Testis (tissue), 2 donors: ENCODE measurements around the gene GJB5.

Experiments used
- POLR2A ChIP-seq: fragments of 450-650 bp; IDR thresholded peaks from one replicate; pipeline ENCODE4 v1.6.1; 2017; ENCODE audit warnings: antibody characterized with exemption, mild to moderate bottlenecking, moderate library complexity
- TF ChIP-seq, protein P1 (sequence below), 3 experiments: fragments of 450-650 bp in 2 of 3; fragments of 200-600 bp in 1 of 3; sonication (generic) in 1 of 3; IDR thresholded peaks; one replicate each; pipeline ENCODE4 v1.5.1; 2016 to 2019; ENCODE audit warnings: antibody characterized with exemption in 3 of 3, mild to moderate bottlenecking in 2 of 3, moderate library complexity in 1 of 3

DNA sequence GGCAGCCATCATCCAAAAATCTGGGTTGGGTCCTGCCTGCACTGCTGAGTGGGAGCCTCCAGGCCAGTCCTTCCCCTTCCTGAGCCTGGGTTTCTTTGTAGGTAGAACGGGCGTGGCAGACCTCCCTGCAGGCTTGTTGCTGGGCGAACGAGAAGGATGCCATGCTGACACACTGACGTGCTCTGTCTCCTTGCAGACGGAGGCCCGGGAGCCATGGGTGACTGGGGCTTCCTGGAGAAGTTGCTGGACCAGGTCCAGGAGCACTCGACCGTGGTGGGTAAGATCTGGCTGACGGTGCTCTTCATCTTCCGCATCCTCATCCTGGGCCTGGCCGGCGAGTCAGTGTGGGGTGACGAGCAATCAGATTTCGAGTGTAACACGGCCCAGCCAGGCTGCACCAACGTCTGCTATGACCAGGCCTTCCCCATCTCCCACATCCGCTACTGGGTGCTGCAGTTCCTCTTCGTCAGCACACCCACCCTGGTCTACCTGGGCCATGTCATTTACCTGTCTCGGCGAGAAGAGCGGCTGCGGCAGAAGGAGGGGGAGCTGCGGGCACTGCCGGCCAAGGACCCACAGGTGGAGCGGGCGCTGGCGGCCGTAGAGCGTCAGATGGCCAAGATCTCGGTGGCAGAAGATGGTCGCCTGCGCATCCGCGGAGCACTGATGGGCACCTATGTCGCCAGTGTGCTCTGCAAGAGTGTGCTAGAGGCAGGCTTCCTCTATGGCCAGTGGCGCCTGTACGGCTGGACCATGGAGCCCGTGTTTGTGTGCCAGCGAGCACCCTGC, 39.3 kb downstream of the GJB5 start:
- no peak for TF ChIP-seq POLR2A
- TF ChIP-seq, protein P1, sequence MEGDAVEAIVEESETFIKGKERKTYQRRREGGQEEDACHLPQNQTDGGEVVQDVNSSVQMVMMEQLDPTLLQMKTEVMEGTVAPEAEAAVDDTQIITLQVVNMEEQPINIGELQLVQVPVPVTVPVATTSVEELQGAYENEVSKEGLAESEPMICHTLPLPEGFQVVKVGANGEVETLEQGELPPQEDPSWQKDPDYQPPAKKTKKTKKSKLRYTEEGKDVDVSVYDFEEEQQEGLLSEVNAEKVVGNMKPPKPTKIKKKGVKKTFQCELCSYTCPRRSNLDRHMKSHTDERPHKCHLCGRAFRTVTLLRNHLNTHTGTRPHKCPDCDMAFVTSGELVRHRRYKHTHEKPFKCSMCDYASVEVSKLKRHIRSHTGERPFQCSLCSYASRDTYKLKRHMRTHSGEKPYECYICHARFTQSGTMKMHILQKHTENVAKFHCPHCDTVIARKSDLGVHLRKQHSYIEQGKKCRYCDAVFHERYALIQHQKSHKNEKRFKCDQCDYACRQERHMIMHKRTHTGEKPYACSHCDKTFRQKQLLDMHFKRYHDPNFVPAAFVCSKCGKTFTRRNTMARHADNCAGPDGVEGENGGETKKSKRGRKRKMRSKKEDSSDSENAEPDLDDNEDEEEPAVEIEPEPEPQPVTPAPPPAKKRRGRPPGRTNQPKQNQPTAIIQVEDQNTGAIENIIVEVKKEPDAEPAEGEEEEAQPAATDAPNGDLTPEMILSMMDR (IDR thresholded peaks at IDR 0.05) = no peak
